ENCODE results near the gene OR13J1. TPM values are rescaled to one million over a fixed set of nuclear protein-coding genes. Genes with fewer than 3 reads are reported as not detected.

Gene OR13J1
- total RNA-seq (2021) = not detected in 3 replicates
- Bru-seq, nascent RNA = not detected
- long read RNA-seq, experiment 1 = 0 reads
- long read RNA-seq, experiment 2 = 0 reads
- long read RNA-seq, experiment 3 = 0 reads

- DNase-seq (ENCODE audit: low spot score) = no peak
- H3K4me1 Mint-ChIP-seq = peaks cover 11% of the 10 kb centered on the region
- CTCF ChIA-PET = interaction anchor here (0.8 to 1.3 kb wide), 3 partner anchors 35 to 321 kb away, joined by 3 read pairs; partner anchors contain the start of gene CLTA
- H3K4me3 Mint-ChIP-seq = no peak within 1 kb of the TSS
- ATAC-seq = no peak
- POLR2A ChIA-PET = no interaction called here
- H3K27me3 Mint-ChIP-seq (ENCODE audit: low read depth) = peaks cover 10% of the 10 kb centered on the region
- peaks cover 6% of the 10 kb centered on the region for H3K9me3 Mint-ChIP-seq
- H3K27ac Mint-ChIP-seq = no peak within 1 kb of the TSS
- TF ChIP-seq ZMAT4 (CRISPR knock-in tag; IDR thresholded peaks at IDR 0.05) = no peak
- no peak for TF ChIP-seq ATF6 (CRISPR knock-in tag; IDR thresholded peaks at IDR 0.05)
- no peak for TF ChIP-seq IRF2 (CRISPR knock-in tag; IDR thresholded peaks at IDR 0.05; ENCODE audit: borderline replicate concordance, low read depth)
- TF ChIP-seq CBFB (CRISPR knock-in tag; IDR thresholded peaks at IDR 0.05; ENCODE audit: low read depth) = no peak
- TF ChIP-seq ZNF416 (CRISPR knock-in tag; IDR thresholded peaks at IDR 0.05) = no peak
- TF ChIP-seq SMAD4 (CRISPR knock-in tag; IDR thresholded peaks at IDR 0.05) = no peak
- no peak for TF ChIP-seq ZBTB21 (CRISPR knock-in tag; IDR thresholded peaks at IDR 0.05; ENCODE audit: borderline replicate concordance)
- TF ChIP-seq FOXP1 (CRISPR knock-in tag; IDR thresholded peaks at IDR 0.05; ENCODE audit: borderline replicate concordance) = no peak
- TF ChIP-seq AR (CRISPR knock-in tag; IDR thresholded peaks at IDR 0.05) = no peak
- TF ChIP-seq CTCF (IDR thresholded peaks at IDR 0.05) = no peak
- no peak for TF ChIP-seq TEAD4 (CRISPR knock-in tag; IDR thresholded peaks at IDR 0.05)
- no peak for TF ChIP-seq MAX (CRISPR knock-in tag; IDR thresholded peaks at IDR 0.05)
- no peak for TF ChIP-seq ZNF138 (CRISPR knock-in tag; conservative IDR thresholded peaks at IDR 0.05)
- no peak for TF ChIP-seq MYBL2 (CRISPR knock-in tag; IDR thresholded peaks at IDR 0.05)
- no peak for TF ChIP-seq ESRRA (CRISPR knock-in tag; IDR thresholded peaks at IDR 0.05; ENCODE audit: borderline replicate concordance)
- TF ChIP-seq SMAD3 (CRISPR knock-in tag; IDR thresholded peaks at IDR 0.05; ENCODE audit: borderline replicate concordance) = no peak
- no peaks in the 10 kb centered on the region for H3K36me3 Mint-ChIP-seq
Observed at GRCh38 chr9:35870351-35870923, at the start of gene OR13J1. TSS of gene OR13J1 (minus strand) at chr9:35870401. CDS start at chr9:35870401, 0 bp downstream.

- POLR2A ChIA-PET = interaction anchor here (0.5 kb wide), 1 partner anchor 24 kb away, joined by 3 read pairs; no protein-coding TSS in a partner anchor
- no peak overlapping the region for H3K27ac Mint-ChIP-seq
- no peaks in the 10 kb centered on the region for H3K36me3 Mint-ChIP-seq
- DNase-seq (ENCODE audit: low spot score) (no peak), ATAC-seq (no peak)
- CTCF ChIA-PET = interaction anchor here (1.0 to 2.9 kb wide), 7 partner anchors 17 to 129 kb away, joined by 3 to 14 read pairs (median 5); no protein-coding TSS in a partner anchor
- H3K4me3 Mint-ChIP-seq = no peak overlapping the region
- peaks cover 9% of the 10 kb centered on the region for H3K4me1 Mint-ChIP-seq
- H3K9me3 Mint-ChIP-seq = no peaks in the 10 kb centered on the region
- no peaks in the 10 kb centered on the region for H3K27me3 Mint-ChIP-seq (ENCODE audit: low read depth)
- no peak for TF ChIP-seq E2F1 (CRISPR knock-in tag; IDR thresholded peaks at IDR 0.05)
- TF ChIP-seq ATF3 (CRISPR knock-in tag; conservative IDR thresholded peaks at IDR 0.05) = no peak
- TF ChIP-seq CREM (CRISPR knock-in tag; IDR thresholded peaks at IDR 0.05) = no peak
- TF ChIP-seq IRF2 (CRISPR knock-in tag; IDR thresholded peaks at IDR 0.05; ENCODE audit: borderline replicate concordance, low read depth) = no peak
- no peak for TF ChIP-seq SP1 (CRISPR knock-in tag; conservative IDR thresholded peaks at IDR 0.05)
- TF ChIP-seq GRHL2 (CRISPR knock-in tag; IDR thresholded peaks at IDR 0.05; ENCODE audit: insufficient replicate concordance, severe bottlenecking) = no peak
- no peak for TF ChIP-seq ZBTB43 (CRISPR knock-in tag; IDR thresholded peaks at IDR 0.05)
- TF ChIP-seq GABPB1 (CRISPR knock-in tag; IDR thresholded peaks at IDR 0.05) = no peak
- TF ChIP-seq ZNF232 (CRISPR knock-in tag; IDR thresholded peaks at IDR 0.05) = no peak
Observed at GRCh38 chr9:35919212-35920008, 49.2 kb upstream of the OR13J1 start.
